K562 (cell line): ENCODE results near the gene OXSR1. TPM values are rescaled to one million over a fixed set of nuclear protein-coding genes. Genes with fewer than 3 reads are reported as not detected.

Experiments used
- CAMTA2 ChIP-seq: fragments of 250-450 bp; sonication (Bioruptor Pico); conservative IDR thresholded peaks from 2 replicates; pipeline ENCODE4 v1.5.1; 2022
- CBFA2T2 ChIP-seq: fragments of 450-650 bp; conservative IDR thresholded peaks from 2 replicates; pipeline ENCODE4 v1.6.1; 2017; ENCODE audit warnings: mild to moderate bottlenecking
- CEBPB ChIP-seq: fragments of 450-650 bp; IDR thresholded peaks from 2 replicates; pipeline ENCODE4 v1.6.1; 2016; ENCODE audit warnings: missing genetic modification characterization, missing compliant biosample characterization
- E2F5 ChIP-seq: sonication (generic); formaldehyde crosslinking; IDR thresholded peaks from 2 replicates; pipeline ENCODE4 v1.8.0; 2022; ENCODE audit warnings: mild to moderate bottlenecking, missing genetic modification reagents
- ELF4 ChIP-seq: fragments of 450-650 bp; formaldehyde crosslinking; IDR thresholded peaks from 2 replicates; pipeline ENCODE4 v1.4.0; 2022; ENCODE audit warnings: missing genetic modification characterization
- IRF2 ChIP-seq: sonication (generic); formaldehyde crosslinking; IDR thresholded peaks from 2 replicates; pipeline ENCODE4 v1.8.1; 2022; ENCODE audit warnings: mild to moderate bottlenecking, missing genetic modification reagents
- KHSRP ChIP-seq: fragments of 450-650 bp; IDR thresholded peaks from 2 replicates; pipeline ENCODE4 v1.6.1; 2017
- MEF2D ChIP-seq: conservative IDR thresholded peaks from 2 replicates; pipeline ENCODE4 v1.6.1; 2016; ENCODE audit warnings: low read depth, missing genetic modification characterization, missing compliant biosample characterization
- PHF20 ChIP-seq: fragments of 450-650 bp; IDR thresholded peaks from 2 replicates; pipeline ENCODE4 v1.6.1; 2018; ENCODE audit not compliant: partially characterized antibody
- POLR2H ChIP-seq: IDR thresholded peaks from 2 replicates; pipeline ENCODE4 v1.6.1; 2016; ENCODE audit warnings: missing genetic modification characterization, low read depth, mild to moderate bottlenecking, control low read depth, missing compliant biosample characterization, moderate library complexity
- PREB ChIP-seq: sonication (generic); formaldehyde crosslinking; IDR thresholded peaks from 2 replicates; pipeline ENCODE4 v1.8.1; 2023; ENCODE audit warnings: mild to moderate bottlenecking, missing genetic modification reagents
- PTRF ChIP-seq: fragments of 450-650 bp; IDR thresholded peaks from 2 replicates; pipeline ENCODE4 v1.6.1; 2016; ENCODE audit warnings: mild to moderate bottlenecking, missing genetic modification characterization, missing compliant biosample characterization
- RFX5 ChIP-seq: IDR thresholded peaks from 2 replicates; pipeline ENCODE4 v1.6.1; 2011; ENCODE audit warnings: low read depth, mild to moderate bottlenecking, improper control_type of control experiment, low read length
- SIX5 ChIP-seq, 2 experiments: IDR thresholded peaks; 2 replicates each; pipeline ENCODE4 v1.6.1; 2011; ENCODE audit warnings: low read length in 2 of 2, borderline replicate concordance in 1 of 2, low read depth in 1 of 2, mild to moderate bottlenecking in 1 of 2, moderate library complexity in 1 of 2; ENCODE audit not compliant: insufficient read depth in 1 of 2
- WHSC1 ChIP-seq: IDR thresholded peaks from one replicate; pipeline ENCODE4 v1.6.1; 2012; ENCODE audit warnings: low read length, control low read depth, inconsistent platforms
- XRCC5 ChIP-seq: fragments of 200-400 bp; formaldehyde crosslinking; IDR thresholded peaks from 2 replicates; pipeline ENCODE4 v1.6.1; 2017; ENCODE audit warnings: low read depth, mild to moderate bottlenecking, low read length
- ZBTB7A ChIP-seq: IDR thresholded peaks from 2 replicates; pipeline ENCODE4 v1.6.1; 2011; ENCODE audit warnings: low read depth, mild to moderate bottlenecking, low read length, moderate library complexity, borderline replicate concordance; ENCODE audit not compliant: control insufficient read depth
- ZFX ChIP-seq: sonication (generic); formaldehyde crosslinking; IDR thresholded peaks from 2 replicates; pipeline ENCODE4 v1.8.0; 2022; ENCODE audit warnings: mild to moderate bottlenecking, missing genetic modification reagents, moderate library complexity
- ZNF431 ChIP-seq: sonication (generic); formaldehyde crosslinking; IDR thresholded peaks from 2 replicates; pipeline ENCODE4 v1.8.0; 2022; ENCODE audit warnings: mild to moderate bottlenecking, missing genetic modification reagents
- ZNF583 ChIP-seq: fragments of 250-450 bp; sonication (Bioruptor Pico); IDR thresholded peaks from 2 replicates; pipeline ENCODE4 v1.4.0; 2020
- ZNF75A ChIP-seq: fragments of 450-650 bp; formaldehyde crosslinking; IDR thresholded peaks from 2 replicates; pipeline ENCODE4 v1.4.0; 2020; ENCODE audit warnings: mild to moderate bottlenecking
- polyA plus RNA-seq, 8 experiments: library from polyadenylated mRNA; depleted of rRNA in 4 of 8; stranded (reverse) in 5 of 8; unstranded in 3 of 8; fragments of >200 nt; fragmentation: Nextera tagmentation in 2 of 8; fragmentation: Illumina TruSeq in 1 of 8; extraction: Ambion mirVana in 2 of 8; extraction: Trizol in 1 of 8; gene quantifications; 2 replicates each; pipeline versions ENCODE4 v1.2.1 to v1.2.3, GENCODE V29; 2011 to 2014; ENCODE audit warnings: inconsistent platforms in 1 of 8, missing spikeins in 1 of 8
- total RNA-seq, 7 experiments: library from RNA; depleted of rRNA in 6 of 7; stranded (reverse); fragments of >200 nt in 6 of 7; fragmentation: Illumina TruSeq in 2 of 7; extraction: Trizol in 2 of 7; gene quantifications; 2 replicates each; pipeline versions ENCODE4 v1.2.1 to v1.2.3, GENCODE V29; 2011 to 2021; ENCODE audit warnings: low replicate concordance in 1 of 7
- TF ChIP-seq, protein P1 (sequence below): sonication (generic); formaldehyde crosslinking; IDR thresholded peaks from 2 replicates; pipeline ENCODE4 v1.8.0; 2023; ENCODE audit warnings: mild to moderate bottlenecking, missing genetic modification reagents
- TF ChIP-seq, protein P2 (sequence below): fragments of 450-650 bp; conservative IDR thresholded peaks from 2 replicates; pipeline ENCODE4 v1.6.1; 2016; ENCODE audit warnings: missing genetic modification characterization, low read depth, mild to moderate bottlenecking, control low read depth, missing compliant biosample characterization

Gene OXSR1
- total and polyA plus RNA-seq, 9 of the 15 experiments (the other 6 are each of a cell fraction or from before 2014, with no cell fraction given) = 15.7 to 87.6 (median 48.7) TPM

GRCh38 chr3:38164643-38164951 is 740 bp upstream of the OXSR1 start (continued):
- TF ChIP-seq CAMTA2 (CRISPR knock-in tag) (no peak), ELF4 (CRISPR knock-in tag) (no peak), PREB (CRISPR knock-in tag) (no peak), ZNF583 (CRISPR knock-in tag) (no peak), POLR2H (peak; percentile 87; the same call in 1 of the 2 replicates), ZFX (CRISPR knock-in tag) (peak; percentile 56), PHF20 (peak; percentile 5), ZNF431 (CRISPR knock-in tag) (no peak), MEF2D (tag) (peak; percentile 44; the same call in 1 of the 2 replicates), ZBTB7A (no peak; the same call in 1 of the 2 replicates), XRCC5 (no peak), CBFA2T2 (no peak), IRF2 (CRISPR knock-in tag) (no peak), WHSC1 (no peak), PTRF (no peak), KHSRP (no peak), RFX5 (no peak), ZNF75A (CRISPR knock-in tag) (no peak), E2F5 (no peak), SIX5 (IDR thresholded peaks at IDR 0.05; ENCODE audit: borderline replicate concordance in 1 of 2, insufficient read depth in 1 of 2, low read depth in 1 of 2, low read length in 2 of 2) (no peak), CEBPB (no peak)
- TF ChIP-seq, protein P1, sequence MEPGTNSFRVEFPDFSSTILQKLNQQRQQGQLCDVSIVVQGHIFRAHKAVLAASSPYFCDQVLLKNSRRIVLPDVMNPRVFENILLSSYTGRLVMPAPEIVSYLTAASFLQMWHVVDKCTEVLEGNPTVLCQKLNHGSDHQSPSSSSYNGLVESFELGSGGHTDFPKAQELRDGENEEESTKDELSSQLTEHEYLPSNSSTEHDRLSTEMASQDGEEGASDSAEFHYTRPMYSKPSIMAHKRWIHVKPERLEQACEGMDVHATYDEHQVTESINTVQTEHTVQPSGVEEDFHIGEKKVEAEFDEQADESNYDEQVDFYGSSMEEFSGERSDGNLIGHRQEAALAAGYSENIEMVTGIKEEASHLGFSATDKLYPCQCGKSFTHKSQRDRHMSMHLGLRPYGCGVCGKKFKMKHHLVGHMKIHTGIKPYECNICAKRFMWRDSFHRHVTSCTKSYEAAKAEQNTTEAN (CRISPR knock-in tag) = no peak
- TF ChIP-seq, protein P2, sequence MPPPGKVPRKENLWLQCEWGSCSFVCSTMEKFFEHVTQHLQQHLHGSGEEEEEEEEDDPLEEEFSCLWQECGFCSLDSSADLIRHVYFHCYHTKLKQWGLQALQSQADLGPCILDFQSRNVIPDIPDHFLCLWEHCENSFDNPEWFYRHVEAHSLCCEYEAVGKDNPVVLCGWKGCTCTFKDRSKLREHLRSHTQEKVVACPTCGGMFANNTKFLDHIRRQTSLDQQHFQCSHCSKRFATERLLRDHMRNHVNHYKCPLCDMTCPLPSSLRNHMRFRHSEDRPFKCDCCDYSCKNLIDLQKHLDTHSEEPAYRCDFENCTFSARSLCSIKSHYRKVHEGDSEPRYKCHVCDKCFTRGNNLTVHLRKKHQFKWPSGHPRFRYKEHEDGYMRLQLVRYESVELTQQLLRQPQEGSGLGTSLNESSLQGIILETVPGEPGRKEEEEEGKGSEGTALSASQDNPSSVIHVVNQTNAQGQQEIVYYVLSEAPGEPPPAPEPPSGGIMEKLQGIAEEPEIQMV (tag) = peak; percentile 77
